ENCODE results near the gene FN3KRP. TPM values are rescaled to one million over a fixed set of nuclear protein-coding genes. Genes with fewer than 3 reads are reported as not detected.

FN3KRP gene
- total and polyA plus RNA-seq, 10 of the 15 experiments (the other 5 are each of a cell fraction or from before 2014, with no cell fraction given): 1.8 to 50.5 (median 26.5) TPM

DNA sequence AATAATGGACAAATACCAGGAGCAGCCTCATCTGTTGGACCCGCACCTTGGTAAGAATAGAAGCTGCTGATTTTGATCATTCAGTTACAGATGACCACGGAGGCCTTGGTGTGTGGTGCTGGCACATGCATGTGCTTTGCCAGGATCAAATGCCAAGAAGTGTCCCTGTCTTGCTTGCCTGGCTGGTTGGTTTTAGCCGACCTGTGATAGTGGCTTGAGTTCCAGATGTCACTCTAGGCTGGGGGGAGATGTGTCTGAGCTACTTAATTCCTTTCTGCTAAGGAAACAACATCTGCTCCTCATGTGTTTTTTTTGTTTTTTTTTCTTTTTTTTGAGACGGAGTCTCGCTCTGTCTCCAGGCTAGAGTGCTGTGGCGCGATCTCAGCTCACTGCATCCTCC lies 39.7 kb downstream of the FN3KRP start:
- TF ChIP-seq, protein P1, sequence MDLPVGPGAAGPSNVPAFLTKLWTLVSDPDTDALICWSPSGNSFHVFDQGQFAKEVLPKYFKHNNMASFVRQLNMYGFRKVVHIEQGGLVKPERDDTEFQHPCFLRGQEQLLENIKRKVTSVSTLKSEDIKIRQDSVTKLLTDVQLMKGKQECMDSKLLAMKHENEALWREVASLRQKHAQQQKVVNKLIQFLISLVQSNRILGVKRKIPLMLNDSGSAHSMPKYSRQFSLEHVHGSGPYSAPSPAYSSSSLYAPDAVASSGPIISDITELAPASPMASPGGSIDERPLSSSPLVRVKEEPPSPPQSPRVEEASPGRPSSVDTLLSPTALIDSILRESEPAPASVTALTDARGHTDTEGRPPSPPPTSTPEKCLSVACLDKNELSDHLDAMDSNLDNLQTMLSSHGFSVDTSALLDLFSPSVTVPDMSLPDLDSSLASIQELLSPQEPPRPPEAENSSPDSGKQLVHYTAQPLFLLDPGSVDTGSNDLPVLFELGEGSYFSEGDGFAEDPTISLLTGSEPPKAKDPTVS (IDR thresholded peaks at IDR 0.05; ENCODE audit: low read depth, low read length): no peak
- TF ChIP-seq IKZF1 (conservative IDR thresholded peaks at IDR 0.05): no peak
- TF ChIP-seq SIN3A (IDR thresholded peaks at IDR 0.05; ENCODE audit: low read depth, low read length): no peak
- no peak for TF ChIP-seq NFYA (IDR thresholded peaks at IDR 0.05; ENCODE audit: borderline replicate concordance, low read depth, low read length)
- TF ChIP-seq, protein P2, sequence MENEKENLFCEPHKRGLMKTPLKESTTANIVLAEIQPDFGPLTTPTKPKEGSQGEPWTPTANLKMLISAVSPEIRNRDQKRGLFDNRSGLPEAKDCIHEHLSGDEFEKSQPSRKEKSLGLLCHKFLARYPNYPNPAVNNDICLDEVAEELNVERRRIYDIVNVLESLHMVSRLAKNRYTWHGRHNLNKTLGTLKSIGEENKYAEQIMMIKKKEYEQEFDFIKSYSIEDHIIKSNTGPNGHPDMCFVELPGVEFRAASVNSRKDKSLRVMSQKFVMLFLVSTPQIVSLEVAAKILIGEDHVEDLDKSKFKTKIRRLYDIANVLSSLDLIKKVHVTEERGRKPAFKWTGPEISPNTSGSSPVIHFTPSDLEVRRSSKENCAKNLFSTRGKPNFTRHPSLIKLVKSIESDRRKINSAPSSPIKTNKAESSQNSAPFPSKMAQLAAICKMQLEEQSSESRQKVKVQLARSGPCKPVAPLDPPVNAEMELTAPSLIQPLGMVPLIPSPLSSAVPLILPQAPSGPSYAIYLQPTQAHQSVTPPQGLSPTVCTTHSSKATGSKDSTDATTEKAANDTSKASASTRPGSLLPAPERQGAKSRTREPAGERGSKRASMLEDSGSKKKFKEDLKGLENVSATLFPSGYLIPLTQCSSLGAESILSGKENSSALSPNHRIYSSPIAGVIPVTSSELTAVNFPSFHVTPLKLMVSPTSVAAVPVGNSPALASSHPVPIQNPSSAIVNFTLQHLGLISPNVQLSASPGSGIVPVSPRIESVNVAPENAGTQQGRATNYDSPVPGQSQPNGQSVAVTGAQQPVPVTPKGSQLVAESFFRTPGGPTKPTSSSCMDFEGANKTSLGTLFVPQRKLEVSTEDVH (IDR thresholded peaks at IDR 0.05; ENCODE audit: low read depth, partially characterized antibody): no peak
- TF ChIP-seq DPF2 (IDR thresholded peaks at IDR 0.05): no peak
- TF ChIP-seq CREM (IDR thresholded peaks at IDR 0.05; ENCODE audit: low read depth): no peak
- TF ChIP-seq, protein P3, sequence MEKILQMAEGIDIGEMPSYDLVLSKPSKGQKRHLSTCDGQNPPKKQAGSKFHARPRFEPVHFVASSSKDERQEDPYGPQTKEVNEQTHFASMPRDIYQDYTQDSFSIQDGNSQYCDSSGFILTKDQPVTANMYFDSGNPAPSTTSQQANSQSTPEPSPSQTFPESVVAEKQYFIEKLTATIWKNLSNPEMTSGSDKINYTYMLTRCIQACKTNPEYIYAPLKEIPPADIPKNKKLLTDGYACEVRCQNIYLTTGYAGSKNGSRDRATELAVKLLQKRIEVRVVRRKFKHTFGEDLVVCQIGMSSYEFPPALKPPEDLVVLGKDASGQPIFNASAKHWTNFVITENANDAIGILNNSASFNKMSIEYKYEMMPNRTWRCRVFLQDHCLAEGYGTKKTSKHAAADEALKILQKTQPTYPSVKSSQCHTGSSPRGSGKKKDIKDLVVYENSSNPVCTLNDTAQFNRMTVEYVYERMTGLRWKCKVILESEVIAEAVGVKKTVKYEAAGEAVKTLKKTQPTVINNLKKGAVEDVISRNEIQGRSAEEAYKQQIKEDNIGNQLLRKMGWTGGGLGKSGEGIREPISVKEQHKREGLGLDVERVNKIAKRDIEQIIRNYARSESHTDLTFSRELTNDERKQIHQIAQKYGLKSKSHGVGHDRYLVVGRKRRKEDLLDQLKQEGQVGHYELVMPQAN (conservative IDR thresholded peaks at IDR 0.05): no peak
- TF ChIP-seq, protein P4, sequence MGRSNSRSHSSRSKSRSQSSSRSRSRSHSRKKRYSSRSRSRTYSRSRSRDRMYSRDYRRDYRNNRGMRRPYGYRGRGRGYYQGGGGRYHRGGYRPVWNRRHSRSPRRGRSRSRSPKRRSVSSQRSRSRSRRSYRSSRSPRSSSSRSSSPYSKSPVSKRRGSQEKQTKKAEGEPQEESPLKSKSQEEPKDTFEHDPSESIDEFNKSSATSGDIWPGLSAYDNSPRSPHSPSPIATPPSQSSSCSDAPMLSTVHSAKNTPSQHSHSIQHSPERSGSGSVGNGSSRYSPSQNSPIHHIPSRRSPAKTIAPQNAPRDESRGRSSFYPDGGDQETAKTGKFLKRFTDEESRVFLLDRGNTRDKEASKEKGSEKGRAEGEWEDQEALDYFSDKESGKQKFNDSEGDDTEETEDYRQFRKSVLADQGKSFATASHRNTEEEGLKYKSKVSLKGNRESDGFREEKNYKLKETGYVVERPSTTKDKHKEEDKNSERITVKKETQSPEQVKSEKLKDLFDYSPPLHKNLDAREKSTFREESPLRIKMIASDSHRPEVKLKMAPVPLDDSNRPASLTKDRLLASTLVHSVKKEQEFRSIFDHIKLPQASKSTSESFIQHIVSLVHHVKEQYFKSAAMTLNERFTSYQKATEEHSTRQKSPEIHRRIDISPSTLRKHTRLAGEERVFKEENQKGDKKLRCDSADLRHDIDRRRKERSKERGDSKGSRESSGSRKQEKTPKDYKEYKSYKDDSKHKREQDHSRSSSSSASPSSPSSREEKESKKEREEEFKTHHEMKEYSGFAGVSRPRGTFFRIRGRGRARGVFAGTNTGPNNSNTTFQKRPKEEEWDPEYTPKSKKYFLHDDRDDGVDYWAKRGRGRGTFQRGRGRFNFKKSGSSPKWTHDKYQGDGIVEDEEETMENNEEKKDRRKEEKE (IDR thresholded peaks at IDR 0.05): no peak
- no peak for TF ChIP-seq YBX1 (IDR thresholded peaks at IDR 0.05)
- no peak for TF ChIP-seq STAT3 (IDR thresholded peaks at IDR 0.05; ENCODE audit: low read depth, low read length)
- Histone ChIP-seq H2AFZ (ENCODE audit: control insufficient read depth, low read depth, low read length) (no peak overlapping the region), H3K79me2 (ENCODE audit: control insufficient read depth, insufficient read depth, low read length) (peaks cover 16% of the 10 kb centered on the region), H3K4me1 (ENCODE audit: control insufficient read depth, insufficient read depth, low read length) (0 out of 2 replicates have a peak, but pooled peaks cover 2% of the 10 kb centered on the region), H3K27me3 (replicated peaks in 1 of 2; ENCODE audit: control insufficient read depth in 2 of 2, insufficient read depth in 2 of 2, low read length in 1 of 2) (no peaks in the 10 kb centered on the region), H3K9ac (ENCODE audit: control insufficient read depth, insufficient read depth, low read length) (no peak overlapping the region), H3K36me3 (ENCODE audit: control insufficient read depth in 2 of 2, insufficient read depth in 2 of 2, low read length in 1 of 2) (peaks cover 0 to 4% of the 10 kb centered on the region in 2 experiments; a peak in 1 of 4 replicates), H4K20me1 (ENCODE audit: control insufficient read depth, insufficient read depth) (no peaks in the 10 kb centered on the region), H3K27ac (ENCODE audit: control insufficient read depth, insufficient read depth) (no peak overlapping the region), H3K4me3 (no peak overlapping the region), H3K9me3 (replicated peaks; ENCODE audit: control insufficient read depth, insufficient read depth, low read length) (no peaks in the 10 kb centered on the region), H3K4me2 (ENCODE audit: control insufficient read depth, insufficient read depth) (no peak overlapping the region)
- in situ Hi-C loops (cut with MboI) (no loop called here), intact Hi-C loops (cut with micrococcal nuclease; ENCODE audit: unreplicated experiment) (loop anchor here (10.0 kb wide), 1 partner anchor 111 kb away; the partner anchor contains the start of gene WDR45B)
- no peak for ATAC-seq
- SMC1A ChIA-PET (ENCODE audit: uncharacterized antibody, unreplicated experiment): interaction anchor here (0.9 kb wide), 1 partner anchor 299 kb away, joined by 3 read pairs; no protein-coding TSS in a partner anchor
- no TSS peak for BruUV-seq (replicated peaks)
- FAIRE-seq: no peak
- no peak for DNase-seq (ENCODE audit: low read depth, low spot score)
- POLR2A ChIA-PET: no interaction called here
- CTCF ChIA-PET: no interaction called here
- RAD21 ChIA-PET (ENCODE audit: unreplicated experiment): no interaction called here
- 87% methylated on average over 7 of the region's 7 CpGs for WGBS (ENCODE audit: insufficient coverage, insufficient replicate concordance, low lambda C conversion rate, missing lambda C conversion rate)

Measured in GM12878 (cell line).